Measurements from ENCODE around the gene CGRRF1. TPM values are rescaled to one million over a fixed set of nuclear protein-coding genes. Genes with fewer than 3 reads are reported as not detected.

Gene CGRRF1
- total RNA-seq, 1 donor from 2014 or later = 22.5 TPM

- ATAC-seq (no peak), DNase-seq (no peak)
- Histone ChIP-seq H3K27ac (no peak overlapping the region), H3K4me3 (no peak overlapping the region), H3K9me3 (no peaks in the 10 kb centered on the region), H3K27me3 (no peaks in the 10 kb centered on the region), H3K36me3 (peaks cover 19% of the 10 kb centered on the region), H3K4me1 (no peaks in the 10 kb centered on the region)
- intact Hi-C loops (cut with DNase I) = no loop called here
- TF ChIP-seq CTCF (IDR thresholded peaks at IDR 0.05) = no peak
Measured at GRCh38 chr14:54532111-54533012, 22.7 kb downstream of the CGRRF1 start.

- Histone ChIP-seq H3K27ac (no peak overlapping the region), H3K36me3 (peaks cover 18% of the 10 kb centered on the region), H3K4me3 (no peak overlapping the region), H3K4me1 (no peaks in the 10 kb centered on the region), H3K27me3 (no peaks in the 10 kb centered on the region), H3K9me3 (no peaks in the 10 kb centered on the region)
- intact Hi-C loops (cut with DNase I) = no loop called here
- DNase-seq = no peak
- ATAC-seq = no peak
- no peak for TF ChIP-seq CTCF (IDR thresholded peaks at IDR 0.05)
Measured at GRCh38 chr14:54533100-54533499, 23.4 kb downstream of the CGRRF1 start.

- Histone ChIP-seq H3K4me3 (no peak overlapping the region), H3K27me3 (no peaks in the 10 kb centered on the region), H3K4me1 (no peaks in the 10 kb centered on the region), H3K9me3 (no peaks in the 10 kb centered on the region), H3K27ac (no peak overlapping the region), H3K36me3 (peaks cover 28% of the 10 kb centered on the region)
- ATAC-seq = no peak
- intact Hi-C loops (cut with DNase I) = no loop called here
- no peak for DNase-seq
- TF ChIP-seq CTCF (IDR thresholded peaks at IDR 0.05) = no peak
Measured at GRCh38 chr14:54535126-54535525, 25.4 kb downstream of the CGRRF1 start.

GRCh38 chr14:54535646-54536045, 25.9 kb downstream of the CGRRF1 start:
- DNase-seq = no peak
- no peak for ATAC-seq
- Histone ChIP-seq H3K4me1 (no peaks in the 10 kb centered on the region), H3K27me3 (no peaks in the 10 kb centered on the region), H3K27ac (no peak overlapping the region), H3K9me3 (no peaks in the 10 kb centered on the region), H3K36me3 (peaks cover 25% of the 10 kb centered on the region), H3K4me3 (no peak overlapping the region)
- no peak for TF ChIP-seq CTCF (IDR thresholded peaks at IDR 0.05)
- intact Hi-C loops (cut with DNase I) = no loop called here

- peaks cover 25% of the 10 kb centered on the region for H3K36me3 ChIP-seq
- no peak for DNase-seq
- intact Hi-C loops (cut with DNase I) = no loop called here
- no peaks in the 10 kb centered on the region for H3K4me1 ChIP-seq
- H3K27me3 ChIP-seq = no peaks in the 10 kb centered on the region
- H3K27ac ChIP-seq = no peak overlapping the region
- ATAC-seq = no peak
- H3K9me3 ChIP-seq = no peaks in the 10 kb centered on the region
- H3K4me3 ChIP-seq = no peak overlapping the region
- no peak for TF ChIP-seq CTCF (IDR thresholded peaks at IDR 0.05)
Measured at GRCh38 chr14:54537651-54538050, 27.9 kb downstream of the CGRRF1 start.

Measured in upper lobe of right lung (tissue), 1 donor.